Glutamatergic neuron (in vitro differentiated cells): ENCODE results near the gene USP7. TPM values are rescaled to one million over a fixed set of nuclear protein-coding genes. Genes with fewer than 3 reads are reported as not detected.

Source experiments
- DNase-seq: peaks from one replicate; pipeline ENCODE4 v3.0.0; 2022
- H3K27ac Mint-ChIP-seq: one replicate; pipeline ENCODE4 v1.8.0; 2020; ENCODE audit warnings: mild to moderate bottlenecking, mixed read lengths, inconsistent platforms; ENCODE audit not compliant: unreplicated experiment
- H3K27me3 Mint-ChIP-seq: one replicate; pipeline ENCODE4 v1.8.0; 2020; ENCODE audit warnings: mild to moderate bottlenecking, moderate library complexity, mixed read lengths, inconsistent platforms; ENCODE audit not compliant: unreplicated experiment
- H3K36me3 Mint-ChIP-seq: one replicate; pipeline ENCODE4 v1.8.0; 2020; ENCODE audit warnings: mild to moderate bottlenecking, mixed read lengths, inconsistent platforms; ENCODE audit not compliant: unreplicated experiment
- H3K4me1 Mint-ChIP-seq: one replicate; pipeline ENCODE4 v1.8.0; 2020; ENCODE audit warnings: mild to moderate bottlenecking, low read depth, mixed read lengths, inconsistent platforms; ENCODE audit not compliant: unreplicated experiment
- H3K4me3 Mint-ChIP-seq: one replicate; pipeline ENCODE4 v1.8.0; 2020; ENCODE audit warnings: mild to moderate bottlenecking, mixed read lengths, inconsistent platforms; ENCODE audit not compliant: unreplicated experiment
- H3K9me3 Mint-ChIP-seq: one replicate; pipeline ENCODE4 v1.8.0; 2020; ENCODE audit warnings: mild to moderate bottlenecking, moderate library complexity, mixed read lengths, inconsistent platforms; ENCODE audit not compliant: unreplicated experiment
- total RNA-seq: library from RNA; stranded (reverse); fragmentation: NEBNext Ultra II Directional; extraction: Animal tissue kit (Norgen Biotek cat#: 25700); gene quantifications from one replicate; pipeline ENCODE4 v1.2.1, GENCODE V29; 2021; ENCODE audit not compliant: unreplicated experiment
- TF ChIP-seq, protein P1 (sequence below): fragments of 200-600 bp; sonication (generic); IDR thresholded peaks from one replicate; pipeline ENCODE4 v1.5.0; 2021; ENCODE audit not compliant: partially characterized antibody, unreplicated experiment

USP7 gene
- total RNA-seq, 1 donor from 2014 or later: 167 TPM

GRCh38 chr16:8914098-8914497, 49.6 kb downstream of the USP7 start:
- TF ChIP-seq, protein P1, sequence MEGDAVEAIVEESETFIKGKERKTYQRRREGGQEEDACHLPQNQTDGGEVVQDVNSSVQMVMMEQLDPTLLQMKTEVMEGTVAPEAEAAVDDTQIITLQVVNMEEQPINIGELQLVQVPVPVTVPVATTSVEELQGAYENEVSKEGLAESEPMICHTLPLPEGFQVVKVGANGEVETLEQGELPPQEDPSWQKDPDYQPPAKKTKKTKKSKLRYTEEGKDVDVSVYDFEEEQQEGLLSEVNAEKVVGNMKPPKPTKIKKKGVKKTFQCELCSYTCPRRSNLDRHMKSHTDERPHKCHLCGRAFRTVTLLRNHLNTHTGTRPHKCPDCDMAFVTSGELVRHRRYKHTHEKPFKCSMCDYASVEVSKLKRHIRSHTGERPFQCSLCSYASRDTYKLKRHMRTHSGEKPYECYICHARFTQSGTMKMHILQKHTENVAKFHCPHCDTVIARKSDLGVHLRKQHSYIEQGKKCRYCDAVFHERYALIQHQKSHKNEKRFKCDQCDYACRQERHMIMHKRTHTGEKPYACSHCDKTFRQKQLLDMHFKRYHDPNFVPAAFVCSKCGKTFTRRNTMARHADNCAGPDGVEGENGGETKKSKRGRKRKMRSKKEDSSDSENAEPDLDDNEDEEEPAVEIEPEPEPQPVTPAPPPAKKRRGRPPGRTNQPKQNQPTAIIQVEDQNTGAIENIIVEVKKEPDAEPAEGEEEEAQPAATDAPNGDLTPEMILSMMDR: no peak
- H3K27me3 Mint-ChIP-seq: peaks cover 6% of the 10 kb centered on the region
- peak overlapping the region; percentile 69 for H3K27ac Mint-ChIP-seq
- peaks cover 3% of the 10 kb centered on the region for H3K4me1 Mint-ChIP-seq
- H3K4me3 Mint-ChIP-seq: no peak overlapping the region
- no peak for DNase-seq
- H3K36me3 Mint-ChIP-seq: no peaks in the 10 kb centered on the region
- H3K9me3 Mint-ChIP-seq: peaks cover 10% of the 10 kb centered on the region

- Mint-ChIP-seq H3K36me3 (no peaks in the 10 kb centered on the region), H3K4me3 (no peak overlapping the region), H3K4me1 (peaks cover 3% of the 10 kb centered on the region), H3K9me3 (peaks cover 9% of the 10 kb centered on the region), H3K27me3 (peaks cover 4% of the 10 kb centered on the region), H3K27ac (no peak overlapping the region)
- TF ChIP-seq, protein P1: no peak
- DNase-seq: no peak
Observed at GRCh38 chr16:8912793-8913192, 50.9 kb downstream of the USP7 start.

- no peaks in the 10 kb centered on the region for H3K36me3 Mint-ChIP-seq
- no peak overlapping the region for H3K4me3 Mint-ChIP-seq
- H3K9me3 Mint-ChIP-seq: peaks cover 9% of the 10 kb centered on the region
- no peak overlapping the region for H3K27ac Mint-ChIP-seq
- TF ChIP-seq, protein P1: no peak
- peaks cover 2% of the 10 kb centered on the region for H3K4me1 Mint-ChIP-seq
- H3K27me3 Mint-ChIP-seq: peaks cover 2% of the 10 kb centered on the region
- no peak for DNase-seq
Observed at GRCh38 chr16:8910811-8911210, 52.9 kb downstream of the USP7 start.

- Mint-ChIP-seq H3K27me3 (no peaks in the 10 kb centered on the region), H3K27ac (peak overlapping the region; percentile 59), H3K4me3 (no peak overlapping the region), H3K36me3 (no peaks in the 10 kb centered on the region), H3K9me3 (peaks cover 10% of the 10 kb centered on the region), H3K4me1 (peaks cover 2% of the 10 kb centered on the region)
- no peak for DNase-seq
- TF ChIP-seq, protein P1: no peak
Observed at GRCh38 chr16:8908810-8909468, 54.8 kb downstream of the USP7 start.

DNA sequence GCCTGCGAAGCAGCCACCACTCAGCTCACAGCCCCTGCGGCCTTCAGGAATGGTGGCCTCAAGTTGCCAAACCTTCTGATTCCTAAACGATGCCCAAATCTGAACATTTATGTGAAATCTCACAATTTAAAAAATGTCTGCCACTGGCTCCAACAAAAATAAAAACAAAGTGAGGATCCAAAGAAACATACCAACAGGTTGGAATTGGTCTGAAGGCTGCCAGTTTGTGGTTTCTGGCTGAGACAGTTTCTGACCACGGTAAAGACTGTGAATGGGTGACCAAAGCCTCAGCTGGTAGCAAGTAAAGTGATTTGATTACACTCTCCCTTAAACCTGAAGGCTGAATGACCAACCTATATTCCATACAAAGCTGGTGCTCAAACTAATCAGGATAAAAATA, 56.6 kb downstream of the USP7 start:
- H3K36me3 Mint-ChIP-seq: no peaks in the 10 kb centered on the region

More for the DNA sequence above, 56.6 kb downstream of the USP7 start:
- peaks cover 2% of the 10 kb centered on the region for H3K4me1 Mint-ChIP-seq
- no peak overlapping the region for H3K4me3 Mint-ChIP-seq
- TF ChIP-seq, protein P1: no peak
- H3K27ac Mint-ChIP-seq: no peak overlapping the region
- H3K9me3 Mint-ChIP-seq: peaks cover 8% of the 10 kb centered on the region
- no peak for DNase-seq
- H3K27me3 Mint-ChIP-seq: no peaks in the 10 kb centered on the region
